ENCODE data around the gene PER2. TPM values are rescaled to one million over a fixed set of nuclear protein-coding genes. Genes with fewer than 3 reads are reported as not detected.

Gene PER2
- total RNA-seq, 1 donor from 2014 or later = 11.7 TPM

GRCh38 chr2:238305965-238306671 lies 17.7 kb upstream of the PER2 start:
- H3K27me3 Mint-ChIP-seq (ENCODE audit: low read depth) = peaks cover 2% of the 10 kb centered on the region
- no peaks in the 10 kb centered on the region for H3K4me1 Mint-ChIP-seq
- H3K9me3 Mint-ChIP-seq = no peaks in the 10 kb centered on the region
- H3K36me3 Mint-ChIP-seq = no peaks in the 10 kb centered on the region
- no peak overlapping the region for H3K27ac Mint-ChIP-seq
- no peak for TF ChIP-seq CTCF (IDR thresholded peaks at IDR 0.05; ENCODE audit: unreplicated experiment)
- no peak overlapping the region for H3K4me3 Mint-ChIP-seq
- no peak for DNase-seq (ENCODE audit: low spot score in 2 of 2, unreplicated experiment in 2 of 2)

- Mint-ChIP-seq H3K9me3 (no peaks in the 10 kb centered on the region), H3K27ac (no peak overlapping the region), H3K4me1 (no peaks in the 10 kb centered on the region), H3K4me3 (no peak overlapping the region), H3K27me3 (ENCODE audit: low read depth) (peaks cover 2% of the 10 kb centered on the region), H3K36me3 (no peaks in the 10 kb centered on the region)
- no peak for TF ChIP-seq CTCF (IDR thresholded peaks at IDR 0.05; ENCODE audit: unreplicated experiment)
- DNase-seq (ENCODE audit: low spot score in 2 of 2, unreplicated experiment in 2 of 2) = no peak
Measured at GRCh38 chr2:238305092-238305862, 16.9 kb upstream of the PER2 start.

- Mint-ChIP-seq H3K9me3 (no peaks in the 10 kb centered on the region), H3K27me3 (ENCODE audit: low read depth) (peaks cover 2% of the 10 kb centered on the region), H3K36me3 (no peaks in the 10 kb centered on the region), H3K4me1 (no peaks in the 10 kb centered on the region), H3K4me3 (no peak overlapping the region), H3K27ac (no peak overlapping the region)
- DNase-seq (ENCODE audit: low spot score in 2 of 2, unreplicated experiment in 2 of 2) = no peak
- TF ChIP-seq CTCF (IDR thresholded peaks at IDR 0.05; ENCODE audit: unreplicated experiment) = no peak
Measured at GRCh38 chr2:238304116-238304515, 15.7 kb upstream of the PER2 start.

DNA sequence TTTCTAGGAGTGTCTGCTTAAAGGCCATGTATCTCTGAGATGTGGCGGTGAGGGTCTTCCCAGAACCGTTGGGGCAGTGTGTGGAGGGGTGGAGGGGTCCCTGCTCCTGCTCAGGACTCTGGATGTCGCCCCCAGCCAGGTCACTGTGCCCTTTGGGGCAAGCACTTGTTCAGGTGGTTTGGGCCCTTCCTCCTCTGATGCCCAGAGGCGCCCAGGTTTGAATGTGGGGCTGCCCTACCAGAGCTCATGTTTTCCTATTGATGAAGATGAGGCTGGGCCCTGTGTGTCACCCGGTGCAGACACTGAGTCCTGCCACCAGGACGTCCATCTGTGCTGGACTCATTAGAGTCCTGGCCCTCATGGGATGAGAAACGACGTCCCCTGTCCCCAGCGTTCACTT lies 14.3 kb upstream of the PER2 start:
- H3K27ac Mint-ChIP-seq = no peak overlapping the region
- TF ChIP-seq CTCF (IDR thresholded peaks at IDR 0.05; ENCODE audit: unreplicated experiment) = no peak
- no peak overlapping the region for H3K4me3 Mint-ChIP-seq
- DNase-seq (ENCODE audit: low spot score in 2 of 2, unreplicated experiment in 2 of 2) = no peak
- H3K9me3 Mint-ChIP-seq = no peaks in the 10 kb centered on the region
- H3K4me1 Mint-ChIP-seq = no peaks in the 10 kb centered on the region
- H3K27me3 Mint-ChIP-seq (ENCODE audit: low read depth) = peaks cover 2% of the 10 kb centered on the region
- H3K36me3 Mint-ChIP-seq = no peaks in the 10 kb centered on the region

- Mint-ChIP-seq H3K9me3 (no peaks in the 10 kb centered on the region), H3K36me3 (no peaks in the 10 kb centered on the region), H3K4me3 (no peak overlapping the region), H3K27me3 (ENCODE audit: low read depth) (peaks cover 5% of the 10 kb centered on the region), H3K27ac (no peak overlapping the region), H3K4me1 (no peaks in the 10 kb centered on the region)
- TF ChIP-seq CTCF (IDR thresholded peaks at IDR 0.05; ENCODE audit: unreplicated experiment) = no peak
- no peak for DNase-seq (ENCODE audit: low spot score in 2 of 2, unreplicated experiment in 2 of 2)
Measured at GRCh38 chr2:238302087-238302486, 13.7 kb upstream of the PER2 start.

Data from mesothelial cell of epicardium (in vitro differentiated cells).